Measurements from ENCODE around the gene JUP.
"Not testable (repeated sequence)": the region's sequence is repeated elsewhere in the genome, so short reads cannot be mapped to it uniquely, and the experiment has no call there.

The JUP gene

DNA sequence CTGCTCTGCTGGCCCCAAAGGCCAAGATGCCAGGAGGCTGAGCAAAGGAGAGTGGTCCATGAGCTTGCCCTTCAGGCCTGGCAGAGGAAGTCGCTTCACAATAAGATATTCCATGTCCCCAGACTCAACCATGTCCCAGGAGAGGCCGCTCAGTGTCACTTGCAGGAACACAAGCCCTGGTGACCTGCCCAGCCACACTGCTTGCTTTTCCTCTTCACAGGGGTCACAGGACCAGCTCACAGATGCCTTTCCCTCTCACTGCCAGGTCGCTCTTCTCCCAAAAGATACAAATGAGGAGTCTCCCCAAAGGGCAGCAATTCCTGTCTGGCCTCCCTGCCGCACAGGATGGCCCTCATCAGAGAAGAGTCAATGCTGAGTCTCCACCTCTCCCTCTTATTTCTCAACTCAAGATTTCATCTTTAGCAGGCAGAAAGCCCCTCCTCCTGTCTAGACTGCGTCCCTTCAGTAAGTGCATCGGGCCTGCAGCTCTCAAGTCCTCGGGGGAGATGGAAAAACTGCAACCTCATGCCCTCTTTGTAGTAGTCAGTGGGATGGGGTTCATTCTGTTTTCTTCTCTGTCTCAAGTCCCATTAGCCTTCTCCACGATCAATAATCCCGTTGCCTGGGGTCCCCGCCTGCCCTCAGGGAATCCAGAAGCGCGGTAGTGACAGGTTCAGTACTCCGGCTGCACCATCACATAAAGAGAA, 5.0 kb downstream of the JUP start:
- no peak for DNase-seq (ENCODE audit: low read depth in 2 of 2)

DNA sequence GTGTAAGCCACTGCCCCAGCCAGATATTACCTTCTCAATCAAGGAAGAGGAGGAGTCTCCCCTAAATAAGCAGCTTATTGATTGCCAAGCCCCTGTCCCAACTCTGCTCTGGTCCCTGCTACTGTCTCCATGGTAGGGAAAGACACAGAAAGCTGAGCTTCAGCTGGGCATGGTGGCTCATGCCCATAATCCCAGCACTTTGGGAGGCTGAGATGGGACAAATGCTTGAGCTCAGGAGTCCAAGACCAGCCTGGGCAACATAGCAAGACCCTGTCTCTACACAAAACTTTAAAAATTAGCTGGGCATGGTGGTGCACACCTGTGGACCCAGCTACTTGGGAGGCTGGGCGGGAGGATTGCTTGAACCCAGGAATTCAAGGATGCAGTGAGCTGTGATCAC, 6.6 kb downstream of the JUP start:
- no peak for DNase-seq (ENCODE audit: low read depth in 2 of 2)

DNA sequence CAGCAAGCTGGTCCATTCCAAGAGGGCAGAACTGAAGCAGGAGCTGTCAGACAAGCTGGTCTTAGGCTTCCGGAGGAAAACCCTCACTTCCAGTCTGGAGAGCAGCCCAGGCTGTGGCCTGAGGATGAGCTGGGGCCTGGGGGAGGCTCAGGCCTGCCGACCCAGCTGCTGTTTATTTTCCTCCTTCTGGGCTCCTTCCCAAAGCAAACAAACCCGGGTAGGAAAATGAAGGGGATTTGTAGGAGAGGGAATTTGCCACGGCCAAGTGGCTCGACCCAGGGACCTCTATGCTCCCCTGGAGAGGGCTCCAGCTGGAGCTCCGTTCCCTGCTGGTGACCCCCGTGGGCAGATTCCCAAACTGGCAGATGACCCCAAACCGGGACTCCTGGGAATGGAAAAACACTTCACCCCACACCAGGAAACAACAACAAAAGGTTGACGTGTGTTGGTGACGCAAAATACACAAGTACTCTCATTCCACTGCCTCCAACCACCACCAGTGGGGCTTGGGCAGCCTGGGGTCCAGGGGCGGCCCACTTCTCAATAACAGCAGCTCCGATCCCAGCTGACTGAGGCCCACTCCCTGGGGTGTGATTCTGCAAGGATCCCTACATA, 8.8 kb downstream of the JUP start:
- no peak for DNase-seq (ENCODE audit: low read depth in 2 of 2)

DNA sequence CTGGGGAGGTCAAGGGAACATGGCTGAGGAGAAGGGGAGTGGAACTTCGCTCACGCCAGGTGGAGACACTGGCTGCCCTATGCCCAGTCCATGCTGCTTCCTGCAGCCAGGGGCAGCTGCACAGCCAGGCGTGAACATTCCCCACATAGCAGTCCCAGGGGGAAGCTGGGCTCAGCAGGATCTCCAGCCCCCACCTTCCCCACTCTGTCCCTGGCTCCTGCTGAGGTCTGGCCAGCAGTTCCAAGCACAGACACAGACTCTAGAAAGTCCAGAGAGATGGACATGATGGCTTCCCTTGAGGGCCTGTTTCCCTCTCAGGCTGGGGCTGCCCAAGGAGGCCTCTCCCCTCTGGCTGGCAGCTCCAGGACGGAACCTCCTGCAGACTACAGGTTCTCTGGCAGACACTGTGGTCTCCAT, 9.3 kb downstream of the JUP start:
- DNase-seq (ENCODE audit: low read depth in 2 of 2) = no peak

DNA sequence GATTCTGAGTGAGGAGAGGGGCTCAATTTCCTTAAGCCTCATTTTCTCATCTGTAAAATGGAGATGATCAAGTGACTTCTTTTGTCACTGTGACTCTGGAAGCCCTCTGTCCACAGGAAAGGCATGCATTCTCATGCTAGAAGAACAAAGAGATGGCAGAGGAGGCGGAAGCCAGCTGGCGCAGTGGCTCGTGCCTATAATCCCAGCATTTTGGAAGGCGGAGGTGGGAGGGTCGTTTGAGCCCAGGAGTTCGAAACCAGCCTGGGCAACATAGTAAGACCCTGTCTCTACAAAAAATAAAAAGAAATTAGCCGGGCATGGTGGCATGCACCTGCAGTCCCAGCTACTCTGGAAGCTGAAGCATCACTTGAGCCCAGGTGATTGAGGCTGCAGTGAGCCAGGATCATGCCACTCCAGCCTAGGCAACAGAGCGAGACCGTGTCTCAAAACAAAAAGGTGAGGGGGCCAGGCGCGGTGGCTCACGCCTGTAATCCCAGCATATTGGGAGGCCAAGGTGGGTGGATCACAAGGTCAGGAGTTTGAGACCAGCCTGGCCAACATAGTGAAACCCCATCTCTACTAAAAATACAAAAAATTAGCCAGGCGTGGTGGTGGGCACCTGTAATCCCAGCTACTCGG, 10.1 kb downstream of the JUP start:
- not testable (repeated sequence) for DNase-seq (ENCODE audit: low read depth in 2 of 2)

DNA sequence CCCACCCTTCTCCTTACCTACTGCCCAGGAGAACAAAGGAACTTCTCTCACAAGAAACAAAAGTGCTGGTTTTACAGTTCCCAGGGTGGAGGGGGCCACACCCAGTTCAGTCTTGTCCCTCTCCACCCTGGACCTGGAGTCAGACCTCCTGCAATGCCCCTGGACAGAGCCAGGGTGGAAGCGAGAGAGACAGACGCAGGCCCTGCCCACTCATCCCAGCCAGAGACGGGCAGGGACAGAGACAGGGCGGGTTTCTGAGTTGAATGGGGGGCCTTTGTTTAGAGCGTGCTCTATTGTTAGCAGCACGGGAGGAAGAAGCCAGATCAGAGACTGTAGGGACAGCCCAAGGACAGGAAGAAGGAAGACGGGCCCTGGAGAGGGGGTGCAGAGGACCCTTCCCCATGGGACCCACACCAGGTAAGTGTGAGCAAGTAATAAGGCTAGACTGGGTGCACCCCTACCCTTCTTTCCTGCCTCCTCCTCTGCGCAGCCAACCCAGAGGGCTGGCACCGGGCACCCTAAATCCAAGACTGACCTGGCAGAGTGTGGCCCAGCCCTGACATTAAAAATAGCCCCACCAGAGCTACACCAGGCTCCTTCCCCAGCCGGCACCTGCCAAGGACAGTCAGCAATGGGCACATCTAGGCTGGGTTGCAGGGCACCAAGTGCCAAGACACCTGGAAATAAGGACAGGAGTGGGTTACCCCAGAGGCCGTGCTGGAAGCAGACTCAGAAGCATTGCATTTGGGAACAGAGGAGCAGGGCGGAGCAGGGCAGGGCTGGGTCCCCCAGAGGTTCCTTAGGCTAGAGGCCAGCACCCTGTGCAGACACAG, 10.9 kb downstream of the JUP start:
- DNase-seq (ENCODE audit: low read depth in 2 of 2) = no peak

DNA sequence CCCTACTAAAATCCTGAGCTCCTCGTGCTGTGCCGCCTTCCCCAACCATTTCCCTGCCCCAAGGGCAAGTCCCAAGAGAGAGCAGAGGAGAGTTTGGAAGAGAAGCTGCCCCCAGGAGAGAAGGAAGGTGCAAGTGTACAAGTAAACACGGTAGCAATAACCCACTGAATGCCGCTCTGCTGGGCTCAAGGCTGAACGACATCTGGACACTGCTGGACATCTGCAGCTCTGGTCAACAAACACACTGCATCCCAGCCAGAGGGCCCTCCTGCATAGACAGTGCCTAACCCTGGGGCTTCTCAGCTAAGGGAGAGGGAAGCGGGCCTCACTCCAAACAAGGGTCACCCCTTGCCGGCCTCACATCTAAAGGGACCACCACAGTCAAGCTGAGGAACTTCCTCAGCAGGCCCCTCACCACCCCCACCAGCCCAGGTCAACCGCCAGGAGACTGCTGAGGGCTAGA, 12.7 kb downstream of the JUP start:
- no peak for DNase-seq (ENCODE audit: low read depth in 2 of 2)

DNA sequence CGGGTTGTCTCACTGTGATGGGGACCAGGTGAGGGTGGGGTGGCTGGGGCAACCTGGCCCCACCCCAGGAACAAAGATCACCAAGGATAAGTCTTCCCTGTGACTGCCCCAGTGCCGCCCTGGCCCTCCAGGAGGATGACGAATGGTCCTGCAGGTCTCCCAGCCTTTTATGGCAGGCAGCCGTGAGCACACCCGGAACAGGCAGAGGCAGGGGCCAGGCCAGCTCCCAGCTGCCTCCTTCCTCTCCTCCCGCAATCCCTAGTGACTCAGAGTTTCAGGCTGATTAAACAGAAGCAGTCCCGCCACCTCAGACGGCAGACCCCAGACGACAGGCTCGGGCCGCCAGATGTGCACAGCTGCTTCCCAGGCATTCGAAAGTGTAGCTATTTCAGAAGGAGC, 13.3 kb downstream of the JUP start:
- DNase-seq (ENCODE audit: low read depth in 2 of 2) = no peak

DNA sequence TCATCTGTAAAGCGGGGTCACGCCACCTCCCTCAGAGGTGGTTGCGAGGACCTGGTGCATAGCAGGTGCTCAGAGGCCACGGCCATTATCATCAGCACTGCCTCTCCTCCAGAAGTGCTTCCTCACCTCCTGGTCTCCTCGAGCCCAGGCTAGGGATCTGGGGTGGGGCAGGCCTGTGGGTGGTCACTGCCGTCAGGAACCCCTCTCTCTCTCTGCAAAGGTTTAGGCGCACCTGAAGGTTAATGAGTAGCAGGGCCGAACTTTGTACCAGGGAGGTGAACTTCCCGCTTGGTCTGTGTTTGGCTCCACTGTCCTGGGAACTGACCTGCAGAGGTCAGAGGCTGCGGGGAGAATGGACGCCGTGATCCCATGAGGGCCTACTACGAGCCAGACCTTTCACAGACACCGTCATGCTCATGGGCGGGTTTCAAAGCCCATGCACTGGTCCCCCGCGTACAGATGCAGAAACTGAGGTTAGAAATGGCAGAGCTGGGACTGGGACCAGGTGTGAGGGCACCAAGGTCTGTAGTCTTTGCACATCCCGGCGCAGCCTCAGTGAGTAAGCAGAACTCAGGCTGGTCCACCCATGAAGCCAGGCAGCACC, 13.8 kb downstream of the JUP start:
- no peak for DNase-seq (ENCODE audit: low read depth in 2 of 2)

DNA sequence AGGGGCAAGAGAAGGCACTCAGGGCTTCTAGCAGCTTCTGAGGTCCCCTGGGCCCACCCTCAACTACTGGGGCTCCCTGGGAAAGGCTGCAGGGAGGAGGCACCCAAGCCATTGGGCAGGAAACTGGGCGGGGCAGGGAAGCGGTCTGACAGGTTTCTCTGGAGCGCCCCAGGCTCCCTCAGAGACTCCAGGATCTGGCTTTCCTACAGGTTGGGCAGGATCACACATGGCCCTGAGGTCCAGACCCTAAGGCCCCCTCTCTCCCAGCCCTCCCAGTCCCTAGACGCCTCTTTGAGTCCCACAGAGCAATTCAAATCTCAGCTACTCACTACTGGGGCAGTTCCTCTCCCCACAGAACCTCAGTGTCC, 14.3 kb downstream of the JUP start:
- no peak for DNase-seq (ENCODE audit: low read depth in 2 of 2)

DNA sequence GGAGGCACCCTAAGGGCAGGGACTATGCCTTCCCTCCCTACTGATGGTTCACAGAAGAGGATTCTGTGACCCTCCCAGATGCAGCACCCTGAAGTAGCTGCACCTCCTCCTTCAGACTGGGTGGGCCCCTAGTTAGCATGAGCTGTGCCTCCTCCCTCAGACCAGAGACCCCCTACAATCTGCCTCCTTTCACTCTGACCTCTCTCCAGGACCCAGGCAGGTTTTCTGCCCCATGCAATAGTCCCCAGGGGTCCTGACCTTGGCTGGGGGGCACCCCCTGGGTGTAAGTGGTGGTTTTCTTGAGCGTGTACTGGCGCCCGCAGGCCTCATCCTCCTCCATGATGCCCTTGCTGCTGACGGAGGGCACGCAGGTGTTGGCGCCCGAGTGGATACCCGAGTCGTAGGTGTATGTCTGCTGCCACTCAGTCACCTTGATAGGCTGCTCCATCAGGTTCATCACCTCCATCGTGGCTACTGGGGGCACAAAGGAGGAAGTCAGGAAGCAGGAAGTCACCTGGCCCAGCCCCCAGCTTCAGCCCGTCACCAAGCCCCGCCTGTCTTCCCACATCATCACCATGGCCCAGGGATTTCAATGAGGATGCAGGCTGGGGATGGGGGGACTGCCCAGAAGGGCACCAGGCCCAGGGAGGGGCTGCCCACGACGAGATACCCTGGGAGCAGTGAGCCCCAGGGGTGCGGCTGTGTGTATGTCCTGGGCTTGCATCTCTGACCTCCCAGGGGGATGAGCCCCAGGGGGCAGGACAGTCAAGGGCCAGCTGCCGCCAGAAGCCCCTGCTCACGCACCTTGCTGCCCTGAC, 14.9 kb downstream of the JUP start:
- DNase-seq (ENCODE audit: low read depth in 2 of 2) = no peak

DNA sequence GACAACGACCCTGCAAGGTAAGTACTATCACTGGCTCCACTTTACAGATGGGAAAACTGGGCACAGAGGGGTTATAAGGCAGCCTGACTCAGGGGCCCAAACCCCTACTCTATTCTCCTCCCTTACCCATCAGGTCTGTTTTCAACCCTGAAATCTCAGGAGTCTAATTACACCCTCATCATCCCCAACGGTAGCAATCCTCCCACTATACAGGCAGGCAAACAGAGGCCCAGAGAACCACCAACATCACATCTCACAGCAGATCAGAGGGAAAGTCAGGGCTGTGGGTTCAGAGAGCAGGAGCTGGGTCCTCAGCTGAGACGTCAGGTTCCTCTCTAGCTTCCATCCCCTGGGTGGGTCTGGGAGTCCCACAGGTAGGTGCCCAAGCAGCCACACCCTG, 16.5 kb downstream of the JUP start:
- no peak for DNase-seq (ENCODE audit: low read depth in 2 of 2)

DNA sequence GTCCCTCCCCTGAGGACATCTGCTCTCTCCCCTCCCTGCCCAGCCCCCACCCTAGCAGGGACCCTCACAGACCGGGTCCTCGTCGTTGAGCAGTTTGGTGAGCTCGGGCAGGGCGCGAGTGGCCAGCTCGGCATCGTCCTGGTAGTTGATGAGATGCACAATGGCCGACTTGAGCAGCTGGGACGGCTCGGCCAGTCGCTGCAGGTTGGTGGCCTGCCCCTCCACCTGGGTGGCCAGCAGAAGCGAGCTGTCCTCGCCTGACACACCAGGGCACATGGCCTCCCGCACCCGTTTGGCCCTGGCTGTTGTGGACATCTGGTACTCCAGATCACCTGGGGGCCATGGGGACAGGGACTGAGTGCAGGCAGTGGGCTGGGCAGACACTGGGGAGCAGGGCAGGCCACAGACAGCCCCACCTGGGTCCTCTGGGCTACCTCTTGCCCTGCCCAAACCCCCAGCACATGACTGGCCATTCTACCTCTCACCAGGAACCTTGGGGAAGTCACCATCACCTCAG, 17.1 kb downstream of the JUP start:
- DNase-seq (ENCODE audit: low read depth in 2 of 2) = no peak

DNA sequence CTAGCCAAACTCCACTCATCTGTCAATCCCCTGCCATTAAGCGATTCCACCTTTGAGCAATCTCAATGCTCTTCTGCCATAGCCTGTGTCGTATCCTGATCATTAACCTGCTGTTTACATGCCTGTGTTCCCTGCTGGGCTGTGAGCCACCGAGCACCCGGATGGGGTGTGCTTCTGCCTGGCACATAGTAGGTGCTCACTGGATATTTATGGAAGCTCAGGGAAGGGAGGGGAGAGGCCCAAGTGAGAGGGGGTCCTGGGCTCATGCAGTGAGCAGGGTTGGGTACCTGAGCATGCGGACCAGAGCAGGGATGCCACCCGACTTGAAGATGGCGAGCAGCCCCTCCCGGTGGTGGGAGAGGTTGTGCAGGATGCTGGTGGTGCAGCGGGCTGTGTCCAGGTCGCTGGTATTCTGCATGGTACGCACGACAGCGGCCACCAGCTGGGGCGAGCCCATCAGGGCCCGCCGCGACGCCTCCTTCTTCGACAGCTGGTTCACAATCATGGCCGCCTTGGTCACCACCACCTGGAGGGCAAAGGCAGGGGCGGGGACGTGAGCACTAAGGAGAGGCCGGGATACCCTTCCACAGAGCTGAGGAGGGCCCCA, 17.7 kb downstream of the JUP start:
- no peak for DNase-seq (ENCODE audit: low read depth in 2 of 2)

DNA sequence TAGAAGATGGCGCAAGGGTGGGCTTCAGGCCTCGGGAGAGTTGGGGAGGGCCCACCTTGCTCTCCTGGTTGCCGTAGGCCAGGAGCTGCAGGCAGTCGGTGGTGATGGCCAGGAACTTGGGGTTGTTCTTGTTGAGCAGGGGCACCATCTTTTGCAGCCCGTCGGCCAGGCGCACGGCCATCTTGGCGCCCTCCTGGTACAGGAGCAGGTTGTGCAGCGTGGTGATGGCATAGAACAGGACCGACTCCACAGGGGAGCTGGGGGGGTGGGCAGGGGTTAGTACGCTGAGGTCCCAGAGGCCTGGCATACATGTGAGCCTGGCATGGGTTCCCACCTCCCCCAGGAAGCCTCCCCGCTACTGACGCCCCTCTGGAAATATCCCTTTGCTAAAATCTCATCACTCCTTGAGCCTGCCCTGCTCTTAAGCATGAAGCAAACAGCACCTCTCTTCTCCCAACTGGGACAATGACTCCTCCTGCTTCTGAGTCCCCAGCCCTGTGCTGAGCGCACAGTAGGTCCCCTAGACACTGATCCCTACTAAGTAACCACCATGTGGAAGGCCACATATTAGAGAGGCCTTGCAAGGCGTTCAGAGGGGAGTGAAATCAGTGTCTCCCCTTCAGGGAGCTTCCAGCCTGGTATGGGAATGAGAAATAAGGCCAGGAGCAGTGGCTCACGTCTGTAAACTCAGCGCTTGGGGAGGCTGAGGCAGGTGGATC, 19.0 kb downstream of the JUP start:
- no peak for DNase-seq (ENCODE audit: low read depth in 2 of 2)

DNA sequence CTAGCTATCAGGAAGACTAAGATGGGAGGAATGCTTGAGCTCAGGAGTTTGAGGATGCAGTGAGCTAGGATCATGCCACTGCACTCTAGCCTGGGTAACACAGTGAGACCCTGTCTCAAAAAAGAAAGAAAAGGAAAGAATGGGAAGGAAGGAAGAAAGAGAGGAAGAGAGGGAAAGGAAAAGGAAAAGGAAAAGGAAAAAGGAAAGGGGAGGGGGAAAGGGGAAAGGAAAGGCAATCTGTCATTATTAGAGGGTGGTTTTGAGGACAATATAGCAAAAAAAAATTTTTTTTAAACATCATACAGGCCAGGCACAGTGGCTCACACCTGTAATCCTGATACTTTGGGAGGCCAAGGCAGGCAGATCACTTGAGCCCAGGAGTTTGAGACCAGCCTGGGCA, 20.4 kb downstream of the JUP start:
- DNase-seq (ENCODE audit: low read depth in 2 of 2) = no peak

DNA sequence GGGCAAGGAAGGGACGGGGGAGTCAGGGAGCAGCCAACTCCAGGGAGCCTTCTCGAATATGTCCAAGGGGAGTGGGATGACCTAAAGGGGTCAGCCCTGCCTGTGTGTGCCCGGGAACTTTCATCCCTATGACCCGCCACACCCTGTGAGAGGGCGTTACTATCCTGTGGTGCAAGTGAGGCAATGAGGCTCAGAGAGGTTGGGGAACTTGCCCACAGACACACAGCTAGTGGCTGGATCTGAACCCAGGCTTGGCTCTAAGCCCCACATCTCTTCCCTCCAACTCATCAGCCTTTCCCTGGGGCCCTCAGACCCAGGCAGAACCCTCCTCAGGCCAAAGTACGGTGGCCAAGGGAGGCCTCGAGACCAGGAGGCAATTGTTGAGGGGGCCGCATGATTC, 23.2 kb downstream of the JUP start:
- DNase-seq (ENCODE audit: low read depth in 2 of 2) = no peak

DNA sequence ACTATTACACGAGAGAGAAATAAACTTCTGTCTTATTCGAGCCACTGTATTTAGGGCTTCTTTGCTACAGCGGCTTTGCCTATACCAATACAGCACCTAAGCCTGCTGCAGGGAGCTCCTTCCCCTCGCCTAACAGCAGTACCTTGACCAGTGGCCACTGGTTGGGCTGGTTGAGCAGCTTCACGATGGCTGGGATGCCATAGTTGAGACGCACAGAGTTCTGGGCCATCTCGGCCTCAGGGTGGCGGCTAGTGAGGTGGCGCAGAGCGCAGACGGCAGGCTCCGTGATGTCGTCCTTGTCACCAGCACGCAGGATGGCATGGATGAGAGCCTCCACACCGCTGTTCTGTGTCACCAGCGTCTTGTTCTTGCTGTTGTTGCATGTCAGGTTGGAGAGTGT, 23.7 kb downstream of the JUP start:
- DNase-seq (ENCODE audit: low read depth in 2 of 2) = no peak

DNA sequence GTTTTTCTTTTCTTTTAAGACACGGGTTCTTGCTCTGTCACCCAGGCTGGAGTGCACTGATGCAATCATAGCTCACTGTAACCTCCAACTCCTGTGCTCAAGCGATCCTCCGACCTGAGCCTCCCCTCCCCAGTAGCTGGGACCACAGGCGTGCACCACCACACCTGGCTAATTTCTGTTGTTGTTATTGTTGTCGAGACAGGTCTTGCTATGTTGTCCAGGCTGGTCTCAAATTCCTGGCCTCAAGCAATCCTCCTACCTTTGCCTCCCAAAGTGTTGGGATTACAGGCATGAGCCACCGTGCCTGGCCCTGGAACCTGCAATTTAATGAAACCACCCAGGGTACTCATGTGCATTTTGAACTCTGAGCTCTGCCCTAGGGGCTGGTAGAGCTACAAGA, 24.1 kb downstream of the JUP start:
- no peak for DNase-seq (ENCODE audit: low read depth in 2 of 2)

DNA sequence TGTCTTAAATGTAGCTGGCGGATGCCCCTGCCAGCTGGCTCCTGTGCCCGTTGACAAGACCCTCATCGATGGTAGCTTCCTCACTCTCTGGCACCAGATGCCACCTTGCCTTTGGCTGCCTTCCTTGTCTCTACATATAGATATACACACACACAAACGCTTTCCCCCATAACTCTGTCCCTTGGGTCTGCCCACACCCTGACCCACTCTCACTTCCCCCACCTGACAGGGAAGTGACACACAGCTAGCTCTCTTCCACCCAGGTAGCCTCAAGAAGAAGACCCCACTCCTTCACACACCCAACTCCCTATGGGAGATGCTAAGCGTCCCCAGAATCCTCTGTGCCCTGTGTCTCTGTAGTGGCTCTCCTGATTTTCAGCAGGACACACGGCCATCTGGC, 25.6 kb downstream of the JUP start:
- DNase-seq (ENCODE audit: low read depth in 2 of 2) = no peak
